Thyroid gland (tissue), 4 donors: Measurements from ENCODE around the gene GCNA.

ENCODE experiments used
- CTCF ChIP-seq, 6 experiments: fragments of 200-600 bp in 3 of 6; fragments of 450-650 bp in 3 of 6; sonication (generic) in 3 of 6; IDR thresholded peaks; one replicate each; pipeline ENCODE4 v1.5.1; 2016 to 2019; ENCODE audit warnings: antibody characterized with exemption in 6 of 6, mild to moderate bottlenecking in 2 of 6, inconsistent platforms in 1 of 6, moderate library complexity in 1 of 6
- POLR2A ChIP-seq, 2 donors: fragments of 450-650 bp; IDR thresholded peaks; one replicate each; pipeline ENCODE4 v1.6.1; 2017; ENCODE audit warnings: antibody characterized with exemption in 2 of 2, mild to moderate bottlenecking in 2 of 2, moderate library complexity in 1 of 2

DNA sequence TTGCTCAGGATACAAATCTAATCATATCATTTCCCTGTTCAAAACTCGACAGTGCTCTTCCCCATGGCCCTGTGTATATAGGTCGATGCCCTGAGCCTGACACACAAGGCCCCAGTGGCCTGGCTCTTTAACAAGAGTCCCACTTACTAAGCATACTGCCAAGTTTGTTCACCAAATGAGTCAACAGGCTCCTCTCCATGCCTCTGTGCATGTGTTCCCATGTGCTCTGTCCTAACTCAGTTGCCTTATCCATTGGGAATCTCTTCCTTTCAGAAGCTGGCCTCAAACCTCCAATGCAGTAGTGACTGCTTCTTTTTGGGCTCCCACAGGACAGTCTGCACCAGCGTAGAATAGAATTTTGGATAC is 59.0 kb downstream of the GCNA start:
- TF ChIP-seq CTCF (IDR thresholded peaks at IDR 0.05): no peak
- no peak for TF ChIP-seq POLR2A (IDR thresholded peaks at IDR 0.05)
